Stromal cell of bone marrow (primary cell): ENCODE data around the gene LRTM2.

Experiments
- DNase-seq: peaks from one replicate; pipeline ENCODE4 v3.0.0-alpha.2; 2012; ENCODE audit warnings: low read depth

Gene LRTM2

DNA sequence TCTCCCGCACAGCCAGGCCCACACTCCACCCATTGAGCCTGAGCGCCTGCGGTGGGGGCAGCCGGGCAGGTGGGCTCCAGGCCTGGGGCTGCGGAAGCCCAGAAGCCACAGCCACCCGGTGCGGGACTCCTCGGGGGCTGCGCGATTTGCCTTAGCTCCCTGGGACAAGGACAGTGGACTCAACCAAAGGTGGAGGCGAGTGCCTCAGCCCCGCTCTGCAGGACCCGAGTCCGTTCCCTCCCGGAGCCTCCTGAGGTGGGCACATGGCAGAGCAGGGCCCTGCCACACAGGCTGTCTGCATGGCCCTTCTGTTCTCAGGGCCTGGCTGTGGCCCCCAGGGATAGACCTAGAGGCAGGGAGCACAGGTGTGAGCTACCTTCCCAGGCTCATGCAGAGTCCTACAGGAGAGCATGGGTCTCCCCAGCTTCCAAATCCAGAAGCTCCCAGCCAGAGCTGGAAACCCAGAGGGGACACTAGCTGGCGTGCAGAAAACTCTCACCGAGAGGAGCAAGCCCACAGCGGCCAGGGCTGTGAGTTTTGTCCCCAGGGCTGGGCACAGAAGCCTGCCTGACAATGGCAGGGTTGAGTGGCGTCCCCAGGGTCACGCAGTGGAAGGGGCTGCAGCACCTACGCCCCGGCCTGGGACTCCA, 22.2 kb upstream of the LRTM2 start:
- no peak for DNase-seq

- DNase-seq, result no peak
These were observed 21.7 kb upstream of the LRTM2 start for GRCh38 chr12:1798641-1799020.

DNA sequence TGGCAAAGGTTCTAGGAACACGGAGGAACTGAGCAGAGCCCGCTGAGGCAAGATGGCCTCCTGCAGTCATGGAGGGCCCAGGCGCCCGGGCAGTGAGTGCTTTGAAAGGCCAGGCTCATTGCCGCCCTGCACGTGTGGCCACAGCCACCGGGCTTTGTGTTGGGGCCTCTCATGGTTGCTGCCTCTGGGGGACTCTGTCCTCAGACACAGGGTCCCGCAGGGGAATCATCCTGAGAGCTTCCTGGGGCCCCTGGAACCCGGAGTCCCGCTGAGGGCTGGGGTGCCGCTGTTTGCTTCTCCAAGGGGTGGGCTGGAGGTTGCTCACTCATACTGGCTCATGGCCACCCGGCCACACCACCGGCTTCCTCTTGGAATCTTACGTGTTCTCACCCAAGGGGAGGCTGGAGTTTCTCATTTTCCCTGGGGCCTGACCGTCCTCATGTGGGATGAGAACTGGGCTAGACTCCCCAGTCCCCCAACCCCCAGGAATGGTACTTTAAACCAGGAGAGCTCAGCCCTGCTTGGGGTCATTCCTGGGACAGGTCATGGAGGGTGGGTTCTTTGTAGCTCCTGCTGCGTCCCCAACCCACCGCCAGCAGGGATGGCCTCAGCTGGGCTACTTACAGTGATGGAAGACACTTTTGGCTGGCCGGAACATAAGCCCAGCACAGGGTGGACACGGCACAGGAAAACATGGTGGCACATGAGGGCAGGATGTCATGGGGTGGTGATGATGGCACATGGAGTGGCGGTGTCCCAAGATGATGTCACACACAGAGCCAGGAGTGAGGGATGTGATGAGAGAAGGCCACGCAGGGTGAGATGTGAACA, 21.1 kb upstream of the LRTM2 start:
- no peak for DNase-seq

- no peak for DNase-seq
These were observed 20.4 kb upstream of the LRTM2 start for GRCh38 chr12:1799882-1800400.

DNA sequence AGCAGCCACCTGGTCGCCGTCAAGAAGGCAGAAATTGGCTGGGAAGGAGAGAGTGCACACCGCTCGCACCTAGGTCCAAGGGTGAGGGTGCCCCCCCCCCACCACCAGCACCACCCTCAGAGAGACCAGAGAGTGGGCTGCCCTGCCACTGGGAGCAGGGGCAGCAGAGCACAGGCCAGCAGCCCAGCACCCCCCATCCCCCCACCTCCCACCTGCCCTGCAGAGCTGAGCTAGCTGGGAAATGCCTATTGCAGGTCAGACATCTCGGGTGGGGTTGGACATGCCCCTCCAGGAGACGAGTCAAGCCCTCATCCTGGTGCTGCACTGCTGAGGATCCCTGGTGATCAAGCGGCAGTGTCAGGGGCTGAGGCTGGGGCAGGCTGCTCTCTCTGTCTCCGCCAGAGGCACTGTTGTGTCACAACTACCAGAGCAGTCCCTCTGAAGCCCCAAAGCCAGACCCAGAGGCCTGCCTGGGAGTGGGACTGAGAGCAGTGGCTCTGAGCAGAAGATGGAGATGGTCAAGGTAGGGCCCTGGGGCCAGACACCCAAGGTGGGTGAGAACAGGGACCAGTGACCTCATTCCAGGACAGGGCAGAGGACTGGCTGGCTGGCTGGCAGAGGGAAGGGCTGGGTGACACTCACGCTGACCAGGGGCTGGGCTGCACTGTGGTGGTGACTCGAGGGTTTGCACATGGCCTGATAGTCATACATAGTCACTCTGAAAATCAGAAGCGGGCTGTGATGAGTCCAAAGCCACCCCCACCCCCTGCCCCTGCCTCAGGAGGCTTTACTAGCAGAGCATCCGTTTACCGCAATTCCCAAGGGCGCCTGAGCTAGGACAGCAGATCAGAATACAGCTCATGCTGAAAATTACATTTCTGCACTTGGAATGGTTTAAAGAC, 19.7 kb upstream of the LRTM2 start:
- DNase-seq, result no peak

- no peak for DNase-seq
These were observed 18.9 kb upstream of the LRTM2 start for GRCh38 chr12:1801303-1801975.

- no peak for DNase-seq
These were observed 16.6 kb upstream of the LRTM2 start for GRCh38 chr12:1803736-1804135.

DNA sequence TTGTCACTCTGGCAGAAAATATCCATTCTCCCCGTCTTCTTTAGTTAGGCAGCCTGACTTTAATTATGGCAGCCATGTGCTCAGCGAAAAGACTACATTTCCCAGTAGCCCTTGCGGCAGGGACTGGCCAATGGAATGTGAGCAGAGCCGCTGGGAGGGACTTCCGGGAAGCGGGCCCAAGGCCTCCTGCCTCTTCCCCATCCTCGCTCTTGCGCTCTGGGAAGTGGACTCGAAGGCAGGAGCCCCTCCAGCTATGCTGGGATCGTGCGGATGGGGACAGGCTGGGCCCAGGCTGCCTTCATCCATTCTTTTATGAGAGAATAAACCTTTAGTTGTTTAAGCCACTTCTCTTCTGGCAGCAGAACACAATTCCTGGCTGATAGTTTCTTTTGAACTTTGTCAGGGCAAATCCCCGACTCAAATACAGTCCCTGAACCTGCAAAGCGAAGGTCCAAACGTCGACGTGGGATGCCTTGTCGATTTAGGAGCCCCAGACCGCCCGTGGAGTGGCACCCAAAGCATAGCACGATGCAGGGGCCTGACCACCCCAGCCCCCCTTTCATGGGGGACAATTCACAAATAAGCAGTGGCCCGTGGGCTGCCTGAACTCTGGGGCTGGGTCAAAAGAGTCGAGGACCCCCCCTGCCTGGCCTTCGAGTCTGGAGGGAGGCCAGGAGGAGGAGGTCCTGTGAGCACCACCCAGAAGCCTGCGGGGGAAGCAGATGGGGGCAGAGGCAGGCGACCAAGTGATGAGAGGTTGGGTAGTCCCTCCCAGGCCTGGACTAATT, 15.6 kb upstream of the LRTM2 start:
- peak; percentile 80 for DNase-seq

DNA sequence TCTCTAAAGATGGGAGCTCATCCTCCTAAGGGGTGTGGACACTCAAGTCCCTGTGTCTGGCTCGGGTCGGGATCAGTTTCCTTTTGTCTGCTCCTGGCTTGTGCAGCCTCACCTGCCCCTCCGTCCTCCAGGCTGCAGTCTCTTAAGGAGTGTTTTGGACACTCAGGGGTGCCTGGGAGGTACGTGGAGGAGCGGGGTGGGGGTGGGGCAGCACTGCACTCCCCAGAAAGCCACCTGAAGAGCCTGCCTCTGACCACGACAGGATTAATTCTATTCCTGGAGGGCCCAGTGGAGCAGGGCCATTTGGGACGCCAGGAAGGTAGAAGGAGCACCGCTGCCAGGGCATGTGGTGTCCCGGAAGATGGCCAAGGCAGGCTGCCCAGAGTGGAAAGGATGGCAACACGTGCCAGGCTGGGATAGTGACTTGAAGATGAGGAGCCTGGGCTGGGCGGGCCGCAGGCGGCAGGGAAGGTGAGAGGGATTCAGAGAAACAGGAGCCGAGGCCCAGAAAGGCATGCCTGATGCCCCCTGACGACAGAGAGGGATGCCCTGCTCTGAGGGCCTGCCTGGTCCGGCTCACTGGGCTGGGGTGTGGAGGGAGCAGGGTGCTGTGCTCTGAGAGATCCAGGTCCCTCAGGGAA, 14.8 kb upstream of the LRTM2 start:
- no peak for DNase-seq

GRCh38 chr12:1806301-1807086, 13.9 kb upstream of the LRTM2 start:
- DNase-seq, result no peak

- DNase-seq, result no peak
These were observed 13.1 kb upstream of the LRTM2 start for GRCh38 chr12:1807087-1807860.

- no peak for DNase-seq
These were observed 12.1 kb upstream of the LRTM2 start for GRCh38 chr12:1808036-1808797.

DNA sequence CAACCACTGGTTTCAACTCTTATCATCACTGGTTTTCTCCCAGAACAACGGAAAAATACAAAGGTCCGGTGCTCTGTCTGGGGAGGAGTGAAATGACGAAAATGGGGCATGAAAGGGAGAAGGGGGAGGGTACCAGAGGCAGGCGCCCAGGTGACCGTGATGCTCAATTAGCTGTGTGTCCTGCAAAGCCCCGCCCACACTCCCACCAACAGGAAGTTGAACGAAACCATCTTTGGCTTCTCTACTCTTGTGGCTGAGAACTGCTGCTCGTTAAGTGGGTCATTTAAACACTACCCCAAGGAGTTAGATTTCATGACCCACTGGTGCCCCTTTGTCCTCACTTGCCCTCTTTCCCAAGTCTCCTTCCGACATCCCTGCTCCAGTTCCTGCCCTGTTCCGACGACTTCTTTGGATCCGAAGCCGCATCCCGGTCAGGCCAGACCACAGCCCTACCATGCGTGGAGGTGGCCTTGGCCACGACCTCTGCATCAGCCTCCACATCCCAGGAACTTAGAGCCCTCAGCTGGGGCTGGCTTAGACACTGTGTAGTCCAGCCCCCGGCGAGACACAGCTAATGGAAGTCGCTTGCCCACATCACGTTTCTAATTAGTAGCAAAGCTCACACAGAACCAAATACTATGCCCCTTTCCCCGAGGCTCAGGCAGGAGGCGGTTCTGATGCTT, 11.4 kb upstream of the LRTM2 start:
- DNase-seq, result no peak

- DNase-seq, result no peak
These were observed 10.7 kb upstream of the LRTM2 start for GRCh38 chr12:1809591-1810190.

DNA sequence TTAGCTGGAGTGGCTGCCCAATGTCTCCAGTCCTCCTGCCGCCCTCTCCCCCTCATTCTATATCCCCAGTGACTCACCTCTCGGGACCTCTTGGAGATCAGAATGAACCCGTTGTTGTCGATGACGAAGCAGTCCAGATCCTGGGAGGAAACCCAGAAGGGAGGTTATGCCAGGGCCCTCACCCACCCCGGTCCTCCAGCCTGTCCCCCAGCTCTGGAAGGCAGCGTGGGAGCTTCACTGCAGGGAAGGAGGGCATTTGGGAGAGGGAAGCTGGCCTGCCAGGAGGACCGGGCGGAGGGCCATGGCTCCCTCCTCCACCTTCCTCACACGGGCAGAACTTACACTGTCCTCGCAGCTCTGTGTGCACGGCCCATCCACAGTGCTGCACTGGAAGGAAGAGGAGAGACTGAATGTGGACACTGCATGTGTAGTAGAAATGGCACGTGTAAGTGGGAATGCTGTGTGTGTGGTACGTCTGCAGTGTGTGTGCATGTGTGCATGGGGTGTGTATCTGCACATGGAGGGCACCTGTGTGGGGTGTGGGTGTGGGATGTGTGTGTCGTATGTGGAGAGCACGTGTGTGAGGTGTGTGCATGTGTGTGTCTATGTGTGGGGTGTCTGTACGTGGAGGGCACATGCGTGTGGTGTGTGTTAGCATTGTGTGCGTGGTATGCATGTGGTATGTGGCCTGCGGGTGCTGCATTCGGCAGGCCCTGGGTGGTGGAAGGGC, 10.0 kb upstream of the LRTM2 start:
- DNase-seq, result no peak

DNA sequence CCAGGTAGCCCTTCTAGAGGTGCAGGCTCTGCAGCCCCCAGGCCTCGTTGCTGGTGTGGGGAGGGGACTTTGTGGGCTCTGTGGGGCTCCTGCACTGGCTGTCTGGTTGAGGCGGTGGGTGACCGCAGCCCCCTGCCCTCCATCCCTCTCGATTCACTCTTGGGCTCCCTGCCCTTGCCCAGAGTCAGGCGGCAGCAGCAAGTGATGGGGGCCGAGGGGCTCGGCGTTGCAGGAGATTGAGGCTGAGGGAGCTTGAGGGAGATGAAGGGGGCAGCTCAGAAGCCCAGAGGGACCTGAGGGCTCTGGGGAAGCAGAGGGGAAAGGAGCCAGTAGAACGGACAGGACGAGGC, 9.5 kb upstream of the LRTM2 start:
- DNase-seq, result no peak
